Fibroblast of skin of right quadriceps (primary cell): Measurements from ENCODE around the gene DNAH2.

Experiments used
- DNase-seq: peaks from one replicate; pipeline ENCODE4 v3.0.0-alpha.2; 2013

DNAH2 gene

GRCh38 chr17:7716901-7717755 lies at the start of gene DNAH2:
Gene DNAH2, plus strand, starts transcription at chr17:7717744. Its CDS starts 1,991 bp downstream, at chr17:7719735.
- DNase-seq: peak; percentile 96

GRCh38 chr17:7668482-7668881 lies 49.1 kb upstream of the DNAH2 start:
- DNase-seq: no peak

GRCh38 chr17:7673239-7673638 lies 44.3 kb upstream of the DNAH2 start:
- DNase-seq: no peak

GRCh38 chr17:7674934-7675333 lies 42.6 kb upstream of the DNAH2 start:
- DNase-seq: no peak

- no peak for DNase-seq
Observed at GRCh38 chr17:7676533-7676932, 41.0 kb upstream of the DNAH2 start.

GRCh38 chr17:7677388-7678067 lies 40.0 kb upstream of the DNAH2 start:
- no peak for DNase-seq

- no peak for DNase-seq
Observed at GRCh38 chr17:7684851-7685532, 32.6 kb upstream of the DNAH2 start.

- DNase-seq: peak; percentile 94
Observed at GRCh38 chr17:7685533-7686221, 31.9 kb upstream of the DNAH2 start.

GRCh38 chr17:7686222-7687071 lies 31.1 kb upstream of the DNAH2 start:
- peak; percentile 90 for DNase-seq

GRCh38 chr17:7687072-7687907 lies 30.3 kb upstream of the DNAH2 start, which contains the start of gene TP53:
Gene TP53, minus strand, starts transcription at chr17:7687490. Its CDS starts 10,896 bp downstream, at chr17:7676594.
- peak; percentile 93 for DNase-seq

GRCh38 chr17:7687908-7688807 lies 29.4 kb upstream of the DNAH2 start, which contains the start of gene WRAP53:
Gene WRAP53, plus strand, starts transcription at chr17:7688477. Its CDS starts 172 bp downstream, at chr17:7688649.
- DNase-seq: peak; percentile 99

- DNase-seq: no peak
Observed at GRCh38 chr17:7688808-7689316, 28.7 kb upstream of the DNAH2 start.

GRCh38 chr17:7695586-7695985 lies 22.0 kb upstream of the DNAH2 start:
- no peak for DNase-seq

GRCh38 chr17:7697828-7698588 lies 19.5 kb upstream of the DNAH2 start:
- DNase-seq: no peak

- no peak for DNase-seq
Observed at GRCh38 chr17:7700510-7700909, 17.0 kb upstream of the DNAH2 start.

GRCh38 chr17:7701681-7702080 lies 15.9 kb upstream of the DNAH2 start:
- no peak for DNase-seq

- DNase-seq: no peak
Observed at GRCh38 chr17:7702776-7703175, 14.8 kb upstream of the DNAH2 start.
